SK-N-SH (cell line): ENCODE measurements around the gene UBE3B. TPM values are rescaled to one million over a fixed set of nuclear protein-coding genes. Genes with fewer than 3 reads are reported as not detected.

ENCODE experiments used
- CTCF ChIA-PET: fragments of 300-600, 350-600 bp; formaldehyde crosslinking; extraction: SDS; loops from one replicate; lab custom pipeline; 2021; lab: Yijun Ruan, JAX
- POLR2A ChIA-PET: fragments of 350-600 bp; sonication (Branson Sonifier 250); formaldehyde crosslinking; extraction: SDS; loops from one replicate; lab custom pipeline; 2020; ENCODE audit warnings: antibody characterized with exemption, inconsistent platforms; lab: Yijun Ruan, JAX
- DNase-seq: peaks from one replicate; pipeline ENCODE4 v3.0.0; 2012
- H2AFZ ChIP-seq: fragments of 200-600 bp; sonication (generic); 2 replicates; pipeline ENCODE4 v1.8.1; 2016; ENCODE audit warnings: antibody characterized with exemption, mild to moderate bottlenecking, low read depth
- H3F3A ChIP-seq: fragments of 200-600 bp; sonication (generic); replicated peaks from 2 replicates; pipeline ENCODE3; 2016; ENCODE audit warnings: antibody characterized with exemption, mild to moderate bottlenecking; ENCODE audit not compliant: insufficient read depth
- H3K27ac ChIP-seq, 2 experiments: fragments of 200-500 bp in 1 of 2; fragments of 200-600 bp in 1 of 2; sonication (Bioruptor generic) in 1 of 2; sonication (generic), shearing (Covaris generic) in 1 of 2; 2 replicates each; pipeline versions ENCODE4 v1.5.1 to v1.6.1; 2014 to 2016; ENCODE audit warnings: low read depth in 2 of 2, inconsistent platforms in 1 of 2, low read length in 1 of 2, mild to moderate bottlenecking in 1 of 2, mixed read lengths in 1 of 2
- H3K27me3 ChIP-seq: fragments of 200-600 bp; sonication (generic), shearing (Covaris generic); 2 replicates; pipeline ENCODE4 v1.6.1; 2016; ENCODE audit warnings: mixed run types; ENCODE audit not compliant: insufficient read depth
- H3K36me3 ChIP-seq, 2 experiments: fragments of 200-500 bp in 1 of 2; fragments of 200-600 bp in 1 of 2; sonication (Bioruptor generic) in 1 of 2; sonication (generic) in 1 of 2; replicated peaks in 1 of 2; 2 replicates each; pipeline versions ENCODE3 to v1.5.1; 2014 to 2016; ENCODE audit warnings: low read length in 1 of 2, mild to moderate bottlenecking in 1 of 2; ENCODE audit not compliant: insufficient read depth in 2 of 2, control insufficient read depth in 1 of 2
- H3K4me1 ChIP-seq, 2 experiments: fragments of 200-500 bp in 1 of 2; fragments of 200-600 bp in 1 of 2; sonication (Bioruptor generic) in 1 of 2; sonication (generic), shearing (Covaris generic) in 1 of 2; 2 replicates each; pipeline versions ENCODE4 v1.5.1 to v1.6.1; 2014 to 2016; ENCODE audit warnings: low read depth in 1 of 2, low read length in 1 of 2, mixed run types in 1 of 2; ENCODE audit not compliant: insufficient read depth in 2 of 2, control insufficient read depth in 1 of 2
- H3K4me2 ChIP-seq: fragments of 200-600 bp; sonication (generic), shearing (Covaris generic); 2 replicates; pipeline ENCODE4 v1.6.1; 2017; ENCODE audit warnings: mixed run types
- H3K4me3 ChIP-seq, 2 experiments: fragments of 200-500 bp in 1 of 2; fragments of 200-600 bp in 1 of 2; sonication (Bioruptor generic) in 1 of 2; sonication (generic), shearing (Covaris generic) in 1 of 2; 2 replicates each; pipeline versions ENCODE4 v1.5.1 to v1.8.1; 2014 to 2016; ENCODE audit warnings: low read depth in 2 of 2, inconsistent platforms in 1 of 2, low read length in 1 of 2, mild to moderate bottlenecking in 1 of 2, mixed read lengths in 1 of 2, moderate library complexity in 1 of 2
- H3K79me2 ChIP-seq: fragments of 200-600 bp; sonication (generic); 2 replicates; pipeline ENCODE4 v1.8.1; 2017; ENCODE audit warnings: mild to moderate bottlenecking; ENCODE audit not compliant: insufficient read depth
- H3K9ac ChIP-seq: fragments of 200-600 bp; sonication (generic); 2 replicates; pipeline ENCODE4 v1.6.1; 2017; ENCODE audit warnings: mixed run types
- H3K9me2 ChIP-seq: fragments of 200-600 bp; sonication (generic); 2 replicates; pipeline ENCODE4 v1.6.1; 2017; ENCODE audit warnings: mixed run types
- H3K9me3 ChIP-seq: fragments of 200-600 bp; sonication (generic); 2 replicates; pipeline ENCODE4 v1.6.1; 2017; ENCODE audit warnings: mixed run types, mild to moderate bottlenecking, moderate library complexity
- H4K20me1 ChIP-seq: fragments of 200-600 bp; sonication (generic); 2 replicates; pipeline ENCODE4 v1.6.1; 2017; ENCODE audit warnings: mild to moderate bottlenecking, mixed run types; ENCODE audit not compliant: insufficient read depth
- ELF1 ChIP-seq: IDR thresholded peaks from 2 replicates; pipeline ENCODE4 v1.4.0; 2012
- EP300 ChIP-seq, 2 experiments: IDR thresholded peaks; 2 replicates each; pipeline versions ENCODE4 v1.4.0 to v1.6.1; 2012; ENCODE audit warnings: borderline replicate concordance in 1 of 2, low read depth in 1 of 2, low read length in 1 of 2
- EZH2phosphoT487 ChIP-seq: fragments of 200-600 bp; sonication (generic); IDR thresholded peaks from 2 replicates; pipeline ENCODE4 v1.6.1; 2017; ENCODE audit warnings: low read depth, mixed run types, mild to moderate bottlenecking, antibody characterized with exemption, moderate library complexity, borderline replicate concordance
- FOSL2 ChIP-seq: IDR thresholded peaks from 2 replicates; pipeline ENCODE4 v1.4.0; 2012; ENCODE audit warnings: low read depth, mild to moderate bottlenecking, moderate library complexity, borderline replicate concordance
- FOXM1 ChIP-seq: IDR thresholded peaks from 2 replicates; pipeline ENCODE4 v1.4.0; 2012; ENCODE audit warnings: low read depth, mild to moderate bottlenecking
- MAX ChIP-seq: IDR thresholded peaks from 2 replicates; pipeline ENCODE4 v1.4.0; 2012; ENCODE audit warnings: low read depth
- MEF2A ChIP-seq: IDR thresholded peaks from 2 replicates; pipeline ENCODE4 v1.4.0; 2012; ENCODE audit warnings: low read depth, borderline replicate concordance
- POLR2AphosphoS5 ChIP-seq: IDR thresholded peaks from 2 replicates; pipeline ENCODE4 v1.6.1; 2012; ENCODE audit warnings: low read depth, low read length
- RCOR1 ChIP-seq: fragments of 150-350 bp; IDR thresholded peaks from 2 replicates; pipeline ENCODE4 v1.6.1; 2017; ENCODE audit warnings: antibody characterized with exemption, low read length
- REST ChIP-seq: IDR thresholded peaks from 2 replicates; pipeline ENCODE4 v1.6.1; 2012; ENCODE audit warnings: mild to moderate bottlenecking, low read depth, low read length, moderate library complexity
- SIN3A ChIP-seq: IDR thresholded peaks from 2 replicates; pipeline ENCODE4 v1.6.1; 2012; ENCODE audit warnings: low read depth, mild to moderate bottlenecking, low read length, moderate library complexity, borderline replicate concordance
- TAF1 ChIP-seq: IDR thresholded peaks from 2 replicates; pipeline ENCODE4 v1.6.1; 2012; ENCODE audit warnings: low read depth, mild to moderate bottlenecking, low read length, moderate library complexity, borderline replicate concordance
- TCF12 ChIP-seq: IDR thresholded peaks from 2 replicates; pipeline ENCODE4 v1.4.0; 2012
- TEAD4 ChIP-seq: IDR thresholded peaks from 2 replicates; pipeline ENCODE4 v1.4.0; 2012; ENCODE audit warnings: mild to moderate bottlenecking, borderline replicate concordance; ENCODE audit not compliant: insufficient read depth
- ZBTB33 ChIP-seq: IDR thresholded peaks from 2 replicates; pipeline ENCODE4 v1.4.0; 2012; ENCODE audit warnings: low read depth, borderline replicate concordance
- WGBS: methylation state at CpG from one replicate; pipeline ENCODE4 v1.1.6; 2017; ENCODE audit warnings: low lambda C conversion rate; 5-methylcytosine and 5-hydroxymethylcytosine counted together
- polyA plus RNA-seq, 3 experiments: library from polyadenylated mRNA; depleted of rRNA; stranded (reverse); fragments of >200 nt; gene quantifications; 2 replicates each; pipeline ENCODE4 v1.2.3, GENCODE V29; 2012

The UBE3B gene
- polyA plus RNA-seq, 1 of the 3 experiments (the other 2 are of a cell fraction) = 28.6 TPM

- TF ChIP-seq TEAD4 (no peak), EP300 (IDR thresholded peaks at IDR 0.05; ENCODE audit: borderline replicate concordance in 1 of 2, low read depth in 1 of 2, low read length in 1 of 2) (no peak), TAF1 (no peak), ELF1 (no peak), SIN3A (no peak), RCOR1 (no peak), MEF2A (no peak), FOSL2 (no peak)
These were observed 65.4 kb downstream of the UBE3B start (continued) for GRCh38 chr12:109542876-109543275.

GRCh38 chr12:109544955-109545531, 67.6 kb downstream of the UBE3B start:
- Histone ChIP-seq H2AFZ (no peak overlapping the region; the same call in 1 of the 2 replicates), H3K9me2 (no peaks in the 10 kb centered on the region), H3K4me3 (no peak overlapping the region), H3K27me3 (no peaks in the 10 kb centered on the region), H3K4me1 (peaks cover 0 to 54% of the 10 kb centered on the region in 2 experiments; a peak in 2 of 4 replicates), H3K27ac (peak overlapping the region in 1 of 2 experiments; percentile 62; a peak in 1 of 4 replicates), H3K36me3 (no peaks in the 10 kb centered on the region), H3K79me2 (no peaks in the 10 kb centered on the region), H3K9me3 (no peaks in the 10 kb centered on the region), H4K20me1 (no peaks in the 10 kb centered on the region), H3K9ac (no peak overlapping the region), H3F3A (no peaks in the 10 kb centered on the region), H3K4me2 (no peak overlapping the region)
- CTCF ChIA-PET = interaction anchor here (0.8 to 5.7 kb wide), 5 partner anchors 9 to 26 kb away, joined by 3 to 23 read pairs (median 3); no protein-coding TSS in a partner anchor
- TF ChIP-seq ELF1 = no peak
- no peak for TF ChIP-seq POLR2AphosphoS5
- no peak for TF ChIP-seq MAX
- no peak for TF ChIP-seq EP300 (IDR thresholded peaks at IDR 0.05; ENCODE audit: borderline replicate concordance in 1 of 2, low read depth in 1 of 2, low read length in 1 of 2)
- TF ChIP-seq TAF1 = no peak
- TF ChIP-seq MEF2A = no peak
- no peak for TF ChIP-seq TCF12
- TF ChIP-seq FOSL2 = no peak
- no peak for TF ChIP-seq EZH2phosphoT487
- no peak for TF ChIP-seq FOXM1
- no peak for TF ChIP-seq SIN3A
- TF ChIP-seq REST = no peak
- TF ChIP-seq ZBTB33 = no peak
- 57% methylated on average over 6 of the region's 7 CpGs for WGBS
- POLR2A ChIA-PET = interaction anchor here (1.7 kb wide), 1 partner anchor 13 kb away, joined by 4 read pairs; no protein-coding TSS in a partner anchor
- DNase-seq = peak; percentile 57
